Endodermal cell (in vitro differentiated cells): ENCODE measurements around the gene TMEM131L. TPM values are rescaled to one million over a fixed set of nuclear protein-coding genes. Genes with fewer than 3 reads are reported as not detected.
A peak's percentile ranks its signal among the peaks of the same experiment; 100 is the strongest.

Experiments
- DNase-seq: peaks from one replicate; pipeline ENCODE4 v3.0.0-alpha.2; 2017
- H3K27ac ChIP-seq: 2 replicates; pipeline ENCODE4 v1.5.1; 2013; ENCODE audit warnings: mild to moderate bottlenecking, low read depth, low read length, moderate library complexity
- H3K27me3 ChIP-seq: 2 replicates; pipeline ENCODE4 v1.6.1; 2013; ENCODE audit warnings: mild to moderate bottlenecking, low read length, moderate library complexity; ENCODE audit not compliant: insufficient read depth, control insufficient read depth, poor library complexity, severe bottlenecking
- H3K36me3 ChIP-seq: 2 replicates; pipeline ENCODE4 v1.7.0; 2013; ENCODE audit warnings: mild to moderate bottlenecking, low read length, moderate library complexity; ENCODE audit not compliant: control insufficient read depth, insufficient read depth
- H3K4me1 ChIP-seq: one replicate; pipeline ENCODE4 v1.7.0; 2013; ENCODE audit warnings: low read length; ENCODE audit not compliant: control insufficient read depth, insufficient read depth
- H3K4me3 ChIP-seq: 2 replicates; pipeline ENCODE4 v1.5.1; 2013; ENCODE audit warnings: mild to moderate bottlenecking, low read length, moderate library complexity
- H3K9ac ChIP-seq: 2 replicates; pipeline ENCODE4 v1.6.1; 2013; ENCODE audit warnings: mild to moderate bottlenecking, low read length, moderate library complexity; ENCODE audit not compliant: poor library complexity, severe bottlenecking; ENCODE audit errors: extremely low read depth
- H3K9me3 ChIP-seq: 2 replicates; pipeline ENCODE4 v1.6.1; 2013; ENCODE audit warnings: mild to moderate bottlenecking, low read length, moderate library complexity; ENCODE audit not compliant: control insufficient read depth
- H3K27ac Mint-ChIP-seq: 2 replicates; pipeline ENCODE4 v1.8.0; 2020; ENCODE audit warnings: mixed read lengths
- H3K27me3 Mint-ChIP-seq: 2 replicates; pipeline ENCODE4 v1.8.0; 2021; ENCODE audit warnings: mild to moderate bottlenecking, mixed read lengths; ENCODE audit not compliant: insufficient read depth
- H3K36me3 Mint-ChIP-seq: 2 replicates; pipeline ENCODE4 v1.8.0; 2020; ENCODE audit warnings: low read depth, mixed read lengths
- H3K4me1 Mint-ChIP-seq: 2 replicates; pipeline ENCODE4 v1.8.0; 2020; ENCODE audit warnings: mixed read lengths
- H3K4me3 Mint-ChIP-seq: 2 replicates; pipeline ENCODE4 v1.8.0; 2020; ENCODE audit warnings: mild to moderate bottlenecking, moderate library complexity, mixed read lengths
- H3K9me3 Mint-ChIP-seq: 2 replicates; pipeline ENCODE4 v1.8.0; 2020; ENCODE audit warnings: mild to moderate bottlenecking, mixed read lengths
- WGBS, 2 experiments: methylation state at CpG; one replicate each; pipeline versions ENCODE4 v1.1.5 to v1.1.7; 2013; ENCODE audit warnings: missing lambda C conversion rate in 2 of 2, mixed read lengths in 1 of 2; ENCODE audit not compliant: insufficient coverage in 1 of 2, insufficient read length in 1 of 2; 5-methylcytosine and 5-hydroxymethylcytosine counted together
- total RNA-seq, 2 donors: library from RNA; stranded (reverse); fragmentation: NEBNext Ultra II Directional in 1 of 2; extraction: Animal tissue kit (Norgen Biotek cat#: 25700) in 1 of 2; gene quantifications; 2 replicates in 1 of 2; 3 replicates in 1 of 2; pipeline ENCODE4 v1.2.1, GENCODE V29; 2021
- TF ChIP-seq, protein P1 (sequence below): fragments of 200-600 bp; sonication (generic); conservative IDR thresholded peaks from 2 replicates; pipeline ENCODE4 v1.5.0; 2021; ENCODE audit warnings: antibody characterized with exemption, mild to moderate bottlenecking

Gene TMEM131L
- total RNA-seq, 2 donors from 2014 or later = 6.2 to 10.8 TPM

DNA sequence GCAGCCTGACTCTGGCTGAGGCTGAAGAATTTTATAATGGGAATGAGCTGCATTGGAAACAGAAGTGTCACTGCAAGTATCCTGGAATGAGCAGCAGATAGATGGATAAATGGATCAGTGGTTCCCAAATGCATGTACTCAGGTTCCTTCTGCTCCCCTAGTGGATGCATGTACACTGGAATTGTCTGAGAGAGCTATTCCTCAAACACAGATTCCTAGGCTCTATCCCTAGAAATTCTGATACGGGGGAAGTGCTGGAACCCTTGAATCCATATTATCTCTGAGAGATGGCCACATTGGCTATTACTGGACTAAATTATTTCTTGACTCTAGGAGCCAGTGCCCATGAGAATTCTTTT, 64.8 kb downstream of the TMEM131L start:
- H3K4me1 ChIP-seq = no peaks in the 10 kb centered on the region
- H3K27ac ChIP-seq = no peak overlapping the region
- H3K9me3 ChIP-seq = no peaks in the 10 kb centered on the region
- TF ChIP-seq, protein P1, sequence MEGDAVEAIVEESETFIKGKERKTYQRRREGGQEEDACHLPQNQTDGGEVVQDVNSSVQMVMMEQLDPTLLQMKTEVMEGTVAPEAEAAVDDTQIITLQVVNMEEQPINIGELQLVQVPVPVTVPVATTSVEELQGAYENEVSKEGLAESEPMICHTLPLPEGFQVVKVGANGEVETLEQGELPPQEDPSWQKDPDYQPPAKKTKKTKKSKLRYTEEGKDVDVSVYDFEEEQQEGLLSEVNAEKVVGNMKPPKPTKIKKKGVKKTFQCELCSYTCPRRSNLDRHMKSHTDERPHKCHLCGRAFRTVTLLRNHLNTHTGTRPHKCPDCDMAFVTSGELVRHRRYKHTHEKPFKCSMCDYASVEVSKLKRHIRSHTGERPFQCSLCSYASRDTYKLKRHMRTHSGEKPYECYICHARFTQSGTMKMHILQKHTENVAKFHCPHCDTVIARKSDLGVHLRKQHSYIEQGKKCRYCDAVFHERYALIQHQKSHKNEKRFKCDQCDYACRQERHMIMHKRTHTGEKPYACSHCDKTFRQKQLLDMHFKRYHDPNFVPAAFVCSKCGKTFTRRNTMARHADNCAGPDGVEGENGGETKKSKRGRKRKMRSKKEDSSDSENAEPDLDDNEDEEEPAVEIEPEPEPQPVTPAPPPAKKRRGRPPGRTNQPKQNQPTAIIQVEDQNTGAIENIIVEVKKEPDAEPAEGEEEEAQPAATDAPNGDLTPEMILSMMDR = peak; percentile 52
- Mint-ChIP-seq H3K9me3 (no peaks in the 10 kb centered on the region), H3K36me3 (peaks cover 4% of the 10 kb centered on the region), H3K27me3 (no peaks in the 10 kb centered on the region), H3K27ac (no peak overlapping the region), H3K4me3 (no peak overlapping the region), H3K4me1 (peaks cover 15% of the 10 kb centered on the region)
- DNase-seq = no peak
- no peak overlapping the region for H3K4me3 ChIP-seq
- WGBS, 2 experiments = 91 to 100% methylated on average over 1 of the region's 1 CpG
- no peaks in the 10 kb centered on the region for H3K36me3 ChIP-seq
- no peak overlapping the region for H3K9ac ChIP-seq
- no peaks in the 10 kb centered on the region for H3K27me3 ChIP-seq

DNA sequence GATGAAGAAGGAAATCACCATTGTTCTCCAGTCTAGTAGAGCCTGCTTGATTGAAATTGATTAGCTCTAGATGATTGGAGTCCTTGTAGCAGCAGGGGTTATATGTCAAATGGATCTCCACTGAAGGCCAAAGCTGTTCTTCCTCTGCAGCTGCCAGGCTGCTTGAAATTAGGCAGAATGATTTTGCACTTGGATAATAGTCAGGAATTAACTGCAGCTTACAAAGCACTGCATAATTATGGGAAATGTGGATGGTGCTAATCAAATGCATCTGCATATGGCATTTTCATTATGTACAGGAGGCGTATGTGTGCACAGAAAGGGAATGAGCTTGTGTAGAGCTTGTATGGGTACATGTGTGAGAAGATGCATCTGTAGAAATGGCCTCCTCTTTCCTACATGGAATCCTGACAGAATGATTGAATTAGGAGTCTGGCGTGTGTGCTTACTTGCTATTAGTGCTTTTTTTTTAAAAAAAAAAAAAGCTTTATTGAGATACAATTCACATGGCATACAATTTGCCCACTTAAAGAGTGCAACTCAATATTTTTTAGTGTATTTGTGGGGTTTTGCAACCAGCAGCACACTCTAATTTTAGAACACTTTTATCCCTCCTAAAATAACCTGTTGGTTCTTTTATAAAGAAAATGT, 65.9 kb downstream of the TMEM131L start:
- TF ChIP-seq, protein P1 = no peak
- Mint-ChIP-seq H3K9me3 (no peaks in the 10 kb centered on the region), H3K36me3 (no peaks in the 10 kb centered on the region), H3K4me1 (peaks cover 16% of the 10 kb centered on the region), H3K27me3 (no peaks in the 10 kb centered on the region), H3K27ac (no peak overlapping the region), H3K4me3 (no peak overlapping the region)
- Histone ChIP-seq H3K27ac (peak overlapping the region; percentile 49), H3K4me3 (no peak overlapping the region), H3K9ac (no peak overlapping the region), H3K4me1 (no peaks in the 10 kb centered on the region), H3K27me3 (no peaks in the 10 kb centered on the region), H3K9me3 (no peaks in the 10 kb centered on the region), H3K36me3 (no peaks in the 10 kb centered on the region)
- no peak for DNase-seq
- WGBS, 2 experiments = 92% methylated on average over 2 of the region's 2 CpGs; no CpG with 5 or more reads in 1 of the 2 experiments

DNA sequence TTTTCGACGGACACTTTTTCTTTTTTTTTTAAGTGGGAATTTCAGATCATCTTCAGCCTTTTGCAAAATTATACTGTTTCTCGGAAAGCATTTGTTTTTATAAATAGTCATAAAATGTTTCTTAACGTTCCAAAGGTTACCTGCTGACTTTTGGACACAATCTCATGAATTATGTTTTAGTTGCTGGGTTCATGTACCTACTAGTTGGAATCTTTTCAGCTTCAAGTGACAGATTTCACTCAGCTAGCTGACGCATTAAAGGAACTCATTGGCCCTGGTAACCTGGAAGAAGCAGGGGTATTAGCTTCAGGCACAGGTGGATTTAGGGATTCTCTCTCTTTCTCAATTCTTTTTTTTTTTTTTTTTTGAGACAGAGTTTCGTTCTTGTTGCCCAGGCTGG, 66.5 kb downstream of the TMEM131L start:
- Mint-ChIP-seq H3K36me3 (no peaks in the 10 kb centered on the region), H3K4me1 (peaks cover 16% of the 10 kb centered on the region), H3K4me3 (no peak overlapping the region), H3K9me3 (no peaks in the 10 kb centered on the region), H3K27ac (no peak overlapping the region), H3K27me3 (no peaks in the 10 kb centered on the region)
- Histone ChIP-seq H3K36me3 (no peaks in the 10 kb centered on the region), H3K4me3 (no peak overlapping the region), H3K4me1 (no peaks in the 10 kb centered on the region), H3K27ac (no peak overlapping the region), H3K9ac (no peak overlapping the region), H3K9me3 (no peaks in the 10 kb centered on the region), H3K27me3 (no peaks in the 10 kb centered on the region)
- no peak for DNase-seq
- TF ChIP-seq, protein P1 = no peak
- WGBS, 2 experiments = 92 to 94% methylated on average over 3 to 6 of the region's 6 CpGs
